ENCODE results near the gene APBA2.

APBA2 gene

DNA sequence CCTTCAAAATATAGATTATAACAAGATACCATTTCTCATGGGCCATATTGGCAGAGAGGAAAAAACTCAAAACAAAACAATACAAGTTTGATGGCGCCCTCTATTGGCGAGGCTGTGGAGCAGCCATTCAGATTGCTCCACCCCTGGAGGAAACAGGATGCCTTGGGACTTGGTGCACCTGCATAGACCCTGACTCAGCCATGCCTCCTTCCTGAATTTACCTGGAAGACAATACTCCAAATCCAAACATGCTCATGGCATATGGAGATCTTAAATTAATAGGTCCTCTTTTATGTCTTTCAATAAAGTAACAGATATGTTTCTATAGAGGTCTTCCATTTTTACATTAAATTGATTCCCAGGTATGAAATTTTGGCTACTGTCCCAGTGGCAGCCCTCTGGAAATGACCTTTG lies 90.0 kb downstream of the APBA2 start:
- FAIRE-seq (peak; percentile 77), DNase-seq (ENCODE audit: extremely low spot score, insufficient read length, low read depth) (no peak)

DNA sequence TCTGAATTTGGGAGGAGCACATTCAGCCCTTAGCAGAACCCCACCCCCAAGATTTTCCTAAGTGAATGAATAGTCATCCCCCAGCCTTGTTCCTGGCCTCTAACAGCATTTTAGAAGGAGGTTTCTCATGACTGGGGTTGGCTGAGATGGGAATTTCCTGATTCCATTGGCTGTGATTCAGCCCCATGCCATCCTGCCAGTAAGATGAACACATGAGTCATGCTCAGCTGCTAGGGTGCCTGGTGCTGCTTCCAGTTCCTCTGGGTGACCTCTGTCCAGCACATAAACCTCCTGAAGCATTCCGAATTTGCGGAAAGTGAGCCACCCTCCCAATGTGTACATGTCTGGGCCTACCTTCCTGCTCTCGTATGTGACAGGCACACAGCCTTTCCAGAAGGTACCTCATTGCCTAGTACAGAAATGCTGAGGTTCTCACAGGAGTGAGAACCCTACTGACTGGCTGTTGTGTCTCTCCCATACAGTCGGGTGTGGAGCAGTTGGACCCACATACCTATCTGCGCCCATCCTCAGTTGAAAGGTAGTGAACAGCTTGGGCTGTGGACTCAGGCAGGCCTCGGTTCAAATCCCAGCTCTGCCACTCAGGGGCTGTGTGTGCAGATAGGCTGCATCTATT lies 91.7 kb downstream of the APBA2 start:
- DNase-seq (ENCODE audit: extremely low spot score, insufficient read length, low read depth) = no peak
- FAIRE-seq = no peak

DNA sequence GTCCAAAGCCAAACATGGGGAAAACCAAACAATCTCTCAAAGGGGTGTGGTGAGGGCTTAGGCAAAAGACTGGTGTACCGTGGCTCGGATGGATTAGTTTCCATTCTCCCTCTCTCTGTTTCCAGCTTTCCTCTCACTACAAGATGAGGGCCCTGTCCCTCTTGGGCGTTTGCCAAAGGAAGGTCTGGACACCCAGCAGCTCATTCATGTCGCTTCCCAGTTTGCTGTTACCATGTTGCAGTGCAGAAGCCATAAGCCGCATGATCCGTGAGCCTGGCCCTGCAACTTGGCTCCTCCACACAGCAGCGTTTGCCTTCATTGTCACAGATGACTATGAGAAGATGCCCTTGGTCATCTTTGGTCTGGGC lies 92.2 kb downstream of the APBA2 start:
- FAIRE-seq = no peak
- no peak for DNase-seq (ENCODE audit: extremely low spot score, insufficient read length, low read depth)

DNA sequence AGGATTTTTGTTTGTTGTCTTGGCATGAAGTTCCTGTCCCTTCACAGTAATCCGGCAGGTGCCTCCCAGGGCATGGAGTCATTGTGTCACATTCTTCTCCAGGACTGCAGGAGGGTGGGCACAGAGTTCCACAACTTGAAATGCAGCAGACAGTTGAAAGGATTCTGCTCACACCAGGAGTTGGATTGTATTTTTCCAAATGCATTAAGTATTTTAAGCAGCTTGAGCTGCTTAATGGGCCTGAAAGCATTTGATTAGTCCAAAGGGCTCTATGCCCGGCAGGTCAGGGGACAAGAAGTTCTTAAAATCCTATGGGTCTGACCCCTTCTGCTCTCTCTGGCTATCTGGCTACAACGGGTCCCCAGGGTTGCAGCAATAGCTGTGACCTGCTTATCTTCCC lies 92.9 kb downstream of the APBA2 start:
- FAIRE-seq = no peak
- no peak for DNase-seq (ENCODE audit: extremely low spot score, insufficient read length, low read depth)

DNA sequence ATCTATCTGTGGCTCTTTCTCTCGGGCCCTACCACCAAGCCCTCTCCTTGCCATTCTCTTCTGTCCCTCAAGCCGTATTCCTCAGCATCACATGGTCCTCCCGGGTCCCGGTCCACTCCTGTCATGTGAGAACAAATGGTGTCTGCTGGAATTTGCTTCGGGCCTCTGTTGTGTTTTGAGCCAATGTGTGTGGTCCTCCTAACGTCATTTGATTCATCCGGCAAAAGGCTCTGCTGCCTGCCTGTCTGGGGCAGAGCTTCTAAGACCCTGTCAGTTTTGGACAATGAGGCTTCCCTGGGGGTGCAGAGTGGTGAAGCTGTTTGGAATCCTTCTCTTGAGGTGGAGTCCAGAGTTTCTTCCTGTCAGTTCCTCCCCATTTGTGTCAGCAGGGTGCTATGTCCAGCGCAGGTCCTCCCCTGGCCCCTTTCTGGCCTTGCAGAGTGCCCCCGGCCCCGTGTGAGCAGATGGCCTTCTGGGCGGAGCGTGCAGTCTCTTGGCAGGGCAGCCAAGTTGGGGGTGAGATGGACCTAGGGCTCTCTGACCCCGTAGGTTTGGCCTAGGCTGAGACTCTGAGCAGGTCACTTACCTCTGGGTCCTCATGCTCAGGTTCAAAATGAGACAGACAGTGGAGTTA lies 93.6 kb downstream of the APBA2 start:
- FAIRE-seq (no peak), DNase-seq (ENCODE audit: extremely low spot score, insufficient read length, low read depth) (no peak)

DNA sequence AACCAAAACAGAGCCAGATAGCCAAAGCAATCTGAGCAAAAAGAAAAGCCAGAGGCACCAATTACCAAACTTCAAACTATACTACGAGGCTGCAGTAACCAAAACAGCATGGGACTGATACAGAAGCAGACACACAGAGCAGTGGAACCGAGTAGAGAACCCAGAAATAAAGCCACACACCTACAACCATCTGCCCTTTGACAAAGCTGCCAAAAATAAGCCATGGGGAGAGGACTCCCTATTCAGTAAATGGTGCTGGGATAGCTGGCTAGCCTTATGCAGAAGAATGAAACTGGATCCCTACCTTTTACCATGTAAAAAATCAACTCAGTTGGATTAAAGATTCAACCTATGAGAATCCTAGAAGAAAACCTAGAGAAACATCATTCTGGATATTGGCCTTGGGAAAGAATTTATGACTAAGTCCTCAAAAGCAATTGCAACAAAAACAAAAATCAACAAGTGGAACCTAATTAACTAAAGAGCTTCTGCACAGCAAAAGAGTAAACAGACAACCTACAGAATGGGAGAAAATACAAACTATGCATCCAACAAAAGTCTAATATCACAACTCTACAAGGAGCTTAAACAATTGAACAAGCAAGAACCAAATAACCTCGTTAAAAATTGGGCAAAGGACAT lies 95.1 kb downstream of the APBA2 start:
- no peak for DNase-seq (ENCODE audit: extremely low spot score, insufficient read length, low read depth)
- no peak for FAIRE-seq

DNA sequence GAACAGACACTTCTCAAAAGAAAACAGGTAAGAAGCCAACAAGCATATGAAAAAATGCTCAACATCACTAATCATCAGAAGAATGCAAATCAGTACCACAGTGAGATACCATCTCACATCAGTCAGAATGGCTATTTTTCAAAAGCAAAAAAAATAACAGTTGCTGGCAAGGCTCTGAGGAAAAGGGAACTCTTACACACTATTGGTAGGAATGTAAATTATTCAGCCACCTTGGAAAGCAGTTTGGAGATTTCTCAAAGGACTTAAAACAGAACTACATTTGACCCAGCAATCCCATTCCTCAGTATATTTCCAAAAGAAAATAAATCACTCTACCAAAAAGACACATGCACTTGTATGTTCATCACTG lies 95.6 kb downstream of the APBA2 start:
- DNase-seq (ENCODE audit: extremely low spot score, insufficient read length, low read depth) (no peak), FAIRE-seq (no peak)

DNA sequence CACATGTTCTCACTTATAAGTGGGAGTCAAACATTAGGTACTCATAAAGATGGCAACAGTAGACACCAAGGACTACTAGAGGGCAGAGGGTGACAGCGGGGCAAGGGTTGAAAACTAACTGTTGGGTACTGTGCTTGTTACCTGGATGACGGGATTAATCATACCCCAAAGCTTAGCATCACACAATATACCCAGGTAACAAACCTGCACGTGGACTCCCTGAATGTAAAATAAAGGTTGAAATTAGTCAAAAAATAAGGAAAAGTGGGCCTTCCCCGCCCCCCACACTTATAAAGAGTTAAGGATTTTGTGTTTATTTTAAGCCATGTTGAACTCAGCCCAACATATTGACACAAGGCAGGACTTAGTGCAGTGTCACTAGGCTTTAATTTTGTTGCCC lies 96.1 kb downstream of the APBA2 start:
- DNase-seq (ENCODE audit: extremely low spot score, insufficient read length, low read depth) (no peak), FAIRE-seq (no peak)

DNA sequence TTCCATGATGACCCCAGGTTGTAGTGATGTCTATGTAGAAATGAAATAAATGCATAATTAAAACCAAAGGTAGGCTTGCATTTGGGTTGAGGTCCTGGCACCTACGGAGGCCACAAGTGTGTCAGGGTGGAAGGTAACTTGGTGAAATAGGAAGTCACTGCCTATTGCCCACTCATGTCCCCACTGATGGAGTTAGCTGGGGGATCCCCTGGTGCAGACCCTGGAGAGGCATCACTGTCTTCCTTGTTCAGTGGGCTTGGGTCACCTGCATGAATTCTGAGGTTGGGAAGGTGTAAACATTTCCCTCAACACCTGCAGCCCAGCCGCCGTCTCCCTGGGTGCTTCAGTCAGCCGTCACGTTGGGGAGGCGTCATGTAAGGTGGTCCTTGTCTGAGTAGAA lies 97.1 kb downstream of the APBA2 start:
- no peak for DNase-seq (ENCODE audit: extremely low spot score, insufficient read length, low read depth)
- FAIRE-seq = no peak

DNA sequence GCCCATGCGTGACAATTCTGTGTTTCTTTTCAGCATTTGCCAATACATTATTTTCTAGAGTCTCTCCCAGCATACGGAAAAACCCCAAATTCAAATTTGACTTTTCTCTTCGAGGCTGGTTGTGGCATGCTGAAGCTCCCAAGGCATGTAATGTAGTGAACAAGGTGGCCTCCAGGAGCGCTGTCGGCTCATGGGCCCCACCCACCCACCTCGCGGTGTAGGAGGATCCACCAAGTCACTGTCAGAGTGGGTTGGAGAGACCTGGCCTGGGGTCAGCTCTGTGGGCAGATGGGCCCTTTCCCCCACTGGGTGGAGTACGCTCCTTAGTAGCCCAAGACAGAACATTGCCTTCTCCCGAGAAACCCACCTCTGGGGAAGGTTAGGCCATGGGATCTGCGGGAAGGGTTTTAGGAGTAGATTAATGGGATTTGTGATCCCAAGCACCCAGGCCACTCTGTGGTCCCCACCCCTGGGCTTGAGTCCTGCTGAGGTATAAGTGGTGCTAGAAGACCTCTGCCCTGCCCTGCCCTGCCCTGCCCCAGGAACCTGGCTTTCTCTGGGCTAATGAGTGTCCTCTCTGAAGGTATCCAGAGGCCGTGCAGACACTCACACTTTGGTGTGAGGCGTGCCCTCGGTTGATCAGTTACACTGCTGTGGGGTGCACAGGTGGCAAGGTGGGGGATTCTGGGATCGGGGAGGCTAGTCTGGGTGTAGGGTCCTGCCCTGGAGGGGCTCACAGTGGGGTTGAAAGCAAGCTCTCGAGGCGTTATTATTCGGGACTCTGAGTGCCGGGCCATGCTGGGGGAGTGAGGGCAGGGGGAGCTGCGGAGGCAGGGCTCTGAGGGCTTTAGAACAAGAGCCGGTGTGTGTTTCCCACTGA lies 97.9 kb downstream of the APBA2 start:
- DNase-seq (ENCODE audit: extremely low spot score, insufficient read length, low read depth) = no peak
- FAIRE-seq = no peak

DNA sequence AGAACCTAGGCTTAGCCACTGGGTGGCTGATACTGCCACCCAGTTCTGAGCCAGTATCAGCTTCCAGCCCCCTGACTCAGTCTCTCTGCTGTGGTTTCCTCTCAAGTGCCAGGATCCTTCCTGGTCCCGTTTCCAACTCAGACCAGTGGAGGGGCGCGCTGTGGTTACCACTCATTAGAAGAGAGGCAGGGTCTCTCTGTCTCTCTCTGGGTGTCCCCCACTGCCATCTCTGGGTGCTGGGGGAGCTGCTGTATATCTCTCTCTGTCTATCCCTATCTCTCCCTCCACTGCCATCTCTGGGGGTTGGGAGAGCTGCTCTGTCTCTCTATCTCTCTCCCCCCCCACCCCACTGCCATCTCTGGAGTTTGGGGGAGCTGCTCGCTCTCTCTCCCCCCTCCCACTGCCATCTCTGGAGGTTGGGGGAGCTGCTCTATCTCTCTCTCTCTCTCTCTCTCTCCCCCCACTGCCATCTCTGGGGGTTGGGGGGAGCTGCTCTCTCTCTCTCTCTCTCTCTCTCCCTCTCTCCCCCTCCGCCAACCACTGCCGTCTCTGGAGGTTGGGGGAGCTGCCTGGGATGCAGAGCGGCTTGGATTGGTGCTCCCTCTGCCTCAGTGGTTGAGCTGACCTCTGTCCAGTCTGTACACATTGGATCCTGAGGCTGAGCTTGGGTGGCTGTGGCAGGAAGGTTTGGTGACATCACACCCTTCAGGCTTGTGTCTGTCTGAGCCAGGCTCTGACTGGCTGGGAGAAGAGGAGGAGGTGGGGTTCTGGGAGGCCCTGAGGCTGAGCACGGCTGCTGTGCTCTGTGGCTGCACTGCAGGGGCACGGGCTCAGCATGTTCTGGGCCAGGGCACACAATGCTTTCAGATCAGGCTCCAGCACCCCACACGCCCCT lies 98.9 kb downstream of the APBA2 start:
- DNase-seq (ENCODE audit: extremely low spot score, insufficient read length, low read depth) (no peak), FAIRE-seq (no peak)

DNA sequence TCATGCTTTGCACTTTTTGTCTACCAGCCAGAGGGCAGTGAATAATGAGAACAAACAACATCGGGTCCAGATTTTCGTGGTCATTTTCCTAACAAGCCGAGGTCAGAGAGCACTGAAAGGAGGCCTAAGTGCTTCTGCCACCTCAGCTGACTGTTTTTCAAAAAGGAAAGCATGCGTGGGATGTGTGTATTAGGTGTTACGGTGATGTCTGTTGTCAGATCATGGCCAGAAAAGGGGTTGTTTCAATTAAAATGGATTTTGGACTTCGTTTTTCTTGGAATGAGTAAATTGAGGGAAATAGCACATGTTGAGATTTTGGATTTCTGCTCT lies 99.5 kb downstream of the APBA2 start:
- FAIRE-seq = no peak
- no peak for DNase-seq (ENCODE audit: extremely low spot score, insufficient read length, low read depth)

DNA sequence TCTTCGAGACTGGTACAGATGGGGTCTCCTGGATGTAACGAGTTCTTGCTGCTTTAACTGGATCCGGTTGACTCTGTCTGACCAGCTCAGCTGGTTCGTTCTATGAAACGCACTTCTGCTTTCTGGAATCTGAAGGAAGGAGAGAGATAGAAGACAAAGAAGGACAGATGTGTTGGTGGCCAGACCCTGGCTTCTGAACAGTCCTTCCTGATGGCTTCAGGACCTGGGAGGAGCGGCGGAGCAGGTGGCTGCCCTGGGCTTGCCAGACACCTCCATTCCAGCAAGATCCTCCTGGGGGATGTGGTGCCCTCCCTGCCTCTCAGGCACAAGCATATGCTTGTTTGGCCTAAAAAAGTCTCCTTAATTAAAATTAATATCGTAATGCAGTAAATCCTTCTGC lies 99.9 kb downstream of the APBA2 start:
- FAIRE-seq (no peak), DNase-seq (ENCODE audit: extremely low spot score, insufficient read length, low read depth) (no peak)

DNA sequence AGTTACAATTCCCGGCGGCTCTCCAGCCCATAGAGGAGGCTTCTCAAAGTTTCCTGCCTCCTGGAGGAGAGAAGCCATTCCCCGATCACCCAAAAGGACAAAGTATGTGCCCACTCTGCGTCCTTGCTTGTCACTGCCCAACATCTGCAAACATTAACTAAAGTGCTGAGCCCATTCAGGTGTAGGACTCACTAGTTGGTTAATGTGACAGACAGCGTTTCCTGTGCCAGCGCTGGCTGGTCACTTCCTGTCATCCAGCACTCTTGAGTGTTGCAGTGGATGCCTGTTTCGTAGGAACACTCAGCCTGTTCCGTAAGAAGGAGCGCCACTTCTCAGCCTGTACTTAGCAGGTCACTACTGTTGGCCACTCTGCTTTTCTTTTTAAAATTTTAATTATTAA lies 100.3 kb downstream of the APBA2 start:
- no peak for DNase-seq (ENCODE audit: extremely low spot score, insufficient read length, low read depth)
- no peak for FAIRE-seq

DNA sequence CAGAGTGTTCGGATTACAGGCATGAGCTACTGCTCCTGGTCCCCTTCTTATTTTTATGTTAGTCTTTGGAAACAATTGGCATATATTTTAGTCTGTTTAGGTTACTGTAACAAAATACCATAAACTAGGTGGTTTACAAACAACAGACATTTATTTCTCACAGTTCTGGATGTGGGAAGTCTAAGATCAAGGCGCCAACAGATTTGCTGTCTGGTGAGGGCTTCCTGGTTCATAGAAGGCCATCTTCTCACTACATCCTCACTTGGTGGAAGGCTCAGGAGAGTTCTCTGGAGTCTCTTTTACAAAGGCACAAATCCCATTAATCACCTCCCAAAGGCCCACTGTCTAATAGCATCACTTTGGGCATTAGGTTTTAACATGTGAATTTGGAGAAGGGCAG lies 101.0 kb downstream of the APBA2 start:
- FAIRE-seq = no peak

DNA sequence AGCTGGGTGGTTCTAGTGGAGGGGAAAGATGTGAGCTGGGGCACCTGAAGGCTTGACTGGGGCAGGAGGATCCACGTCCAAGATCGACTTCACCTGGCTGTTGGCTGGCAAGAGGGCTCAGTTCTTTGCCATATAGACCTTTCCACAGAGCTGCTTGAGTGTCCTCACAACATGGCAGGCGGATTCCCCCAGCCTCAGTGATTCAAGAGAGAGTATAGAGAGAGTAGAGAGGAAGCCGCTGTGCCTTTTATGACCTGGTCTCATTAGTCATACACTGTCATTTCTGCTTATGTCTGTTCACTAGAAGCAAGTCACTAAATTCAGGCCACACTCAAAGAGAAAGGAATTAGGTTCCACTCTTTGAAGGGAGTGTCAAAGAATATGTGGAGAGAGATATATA lies 101.6 kb downstream of the APBA2 start:
- FAIRE-seq = no peak
- no peak for DNase-seq (ENCODE audit: extremely low spot score, insufficient read length, low read depth)

More for the DNA sequence above, 101.0 kb downstream of the APBA2 start:
- DNase-seq (ENCODE audit: extremely low spot score, insufficient read length, low read depth) = no peak

DNA sequence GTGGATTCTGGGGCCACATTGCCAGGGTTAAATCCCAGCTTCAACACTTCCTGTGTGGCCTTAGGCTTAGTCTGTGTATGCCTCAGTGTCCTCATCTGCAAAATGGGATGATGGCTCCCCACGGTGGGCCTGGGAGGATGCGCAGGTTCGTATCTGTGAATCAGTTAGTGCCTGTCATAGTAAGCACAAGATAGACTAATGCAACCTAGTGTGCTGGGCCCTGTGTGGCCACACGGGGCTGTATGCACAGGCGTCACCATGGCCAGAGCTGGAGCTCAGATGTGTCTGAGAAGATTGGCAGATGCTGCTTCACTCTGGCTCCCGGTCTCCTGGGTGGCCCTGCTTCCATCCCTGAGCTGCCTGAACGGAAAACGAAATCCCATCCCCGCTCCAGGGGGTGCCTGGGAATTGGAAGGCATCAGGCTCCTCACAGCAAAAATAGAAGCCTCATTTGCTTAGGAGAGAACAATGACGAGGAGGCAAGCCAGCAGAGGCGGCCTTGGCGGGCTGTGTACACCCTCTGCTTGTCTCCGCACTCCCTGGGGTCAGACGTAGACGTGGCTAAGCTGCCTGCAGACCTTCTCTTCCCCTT lies 103.6 kb downstream of the APBA2 start:
- DNase-seq (ENCODE audit: extremely low spot score, insufficient read length, low read depth) (no peak), FAIRE-seq (no peak)

DNA sequence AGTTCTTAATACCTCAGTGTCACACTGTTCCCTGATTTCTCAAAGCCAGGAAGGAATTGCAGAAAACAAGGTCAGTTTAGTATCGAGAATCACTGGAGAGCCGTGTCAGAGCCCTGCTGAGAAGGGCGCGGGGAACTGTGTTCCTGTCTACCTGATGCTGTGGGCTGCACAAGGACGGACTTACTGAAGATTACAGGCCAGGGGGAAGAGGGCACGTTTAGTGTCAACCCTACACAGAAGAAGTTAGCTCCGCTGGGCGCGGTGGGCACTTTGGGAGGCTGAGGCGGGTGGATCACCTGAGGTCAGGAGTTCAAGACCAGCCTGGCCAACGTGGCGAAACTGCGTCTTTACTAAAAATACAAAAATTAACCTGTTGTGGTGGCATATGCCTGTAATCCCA lies 104.1 kb downstream of the APBA2 start:
- FAIRE-seq = no peak

DNA sequence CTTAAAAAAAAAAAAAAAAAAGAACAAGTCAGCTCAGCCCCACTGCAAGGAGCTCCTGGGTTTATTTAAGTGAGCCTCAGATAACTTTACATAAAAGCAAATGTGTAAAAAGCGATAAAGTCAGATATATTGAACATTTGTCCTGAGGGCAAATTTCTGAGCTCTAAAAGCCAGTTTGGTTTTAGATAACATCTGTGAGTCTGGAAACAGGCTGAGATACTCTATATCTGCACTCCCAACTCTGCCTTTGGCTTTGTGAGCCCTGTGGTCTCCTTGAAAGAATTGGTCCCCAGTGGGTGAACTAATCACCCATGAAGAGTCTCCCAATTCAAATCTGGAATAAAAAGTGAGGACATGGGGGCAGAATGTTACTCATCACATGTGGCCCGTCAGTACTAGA lies 104.6 kb downstream of the APBA2 start:
- no peak for DNase-seq (ENCODE audit: extremely low spot score, insufficient read length, low read depth)
- FAIRE-seq = no peak

More for the DNA sequence above, 104.1 kb downstream of the APBA2 start:
- no peak for DNase-seq (ENCODE audit: extremely low spot score, insufficient read length, low read depth)

Measured in GM18507 (cell line).